ENCODE measurements around the gene NGEF. TPM values are rescaled to one million over a fixed set of nuclear protein-coding genes. Genes with fewer than 3 reads are reported as not detected.

The NGEF gene
- total RNA-seq, 4 donors from 2014 or later, result 0.29 to 18.4 (median 5.2) TPM

DNA sequence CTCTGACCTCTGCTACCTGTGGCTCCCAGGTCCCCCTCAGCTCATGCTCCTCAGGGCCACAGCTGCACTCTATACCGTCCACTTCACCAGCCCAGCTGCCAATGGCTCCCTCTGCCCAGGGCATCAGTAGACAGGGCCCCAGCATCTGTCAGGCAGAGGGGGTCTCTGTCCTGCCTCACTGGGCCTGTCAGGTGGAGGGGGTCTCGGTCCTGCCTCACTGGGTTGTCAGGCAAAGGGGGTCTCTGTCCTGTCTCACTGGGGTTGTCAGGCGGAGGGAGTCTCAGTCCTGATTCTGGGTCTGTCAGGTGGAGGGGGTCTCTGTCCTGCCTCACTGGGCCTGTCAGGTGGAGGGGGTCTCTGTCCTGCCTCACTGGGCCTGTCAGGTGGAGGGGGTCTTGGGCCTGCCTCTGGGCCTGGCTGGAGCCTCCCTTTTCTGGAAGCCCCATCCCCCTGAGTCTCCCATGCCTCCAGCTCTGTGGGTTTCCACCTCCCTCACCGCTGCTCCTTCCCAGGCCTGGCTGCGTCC, 123.1 kb downstream of the NGEF start:
- no peaks in the 10 kb centered on the region for H3K4me1 ChIP-seq
- no peaks in the 10 kb centered on the region for H3K9me3 ChIP-seq
- TF ChIP-seq, protein P1, sequence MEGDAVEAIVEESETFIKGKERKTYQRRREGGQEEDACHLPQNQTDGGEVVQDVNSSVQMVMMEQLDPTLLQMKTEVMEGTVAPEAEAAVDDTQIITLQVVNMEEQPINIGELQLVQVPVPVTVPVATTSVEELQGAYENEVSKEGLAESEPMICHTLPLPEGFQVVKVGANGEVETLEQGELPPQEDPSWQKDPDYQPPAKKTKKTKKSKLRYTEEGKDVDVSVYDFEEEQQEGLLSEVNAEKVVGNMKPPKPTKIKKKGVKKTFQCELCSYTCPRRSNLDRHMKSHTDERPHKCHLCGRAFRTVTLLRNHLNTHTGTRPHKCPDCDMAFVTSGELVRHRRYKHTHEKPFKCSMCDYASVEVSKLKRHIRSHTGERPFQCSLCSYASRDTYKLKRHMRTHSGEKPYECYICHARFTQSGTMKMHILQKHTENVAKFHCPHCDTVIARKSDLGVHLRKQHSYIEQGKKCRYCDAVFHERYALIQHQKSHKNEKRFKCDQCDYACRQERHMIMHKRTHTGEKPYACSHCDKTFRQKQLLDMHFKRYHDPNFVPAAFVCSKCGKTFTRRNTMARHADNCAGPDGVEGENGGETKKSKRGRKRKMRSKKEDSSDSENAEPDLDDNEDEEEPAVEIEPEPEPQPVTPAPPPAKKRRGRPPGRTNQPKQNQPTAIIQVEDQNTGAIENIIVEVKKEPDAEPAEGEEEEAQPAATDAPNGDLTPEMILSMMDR (IDR thresholded peaks at IDR 0.05), result no peak
- no peak for TF ChIP-seq POLR2A (IDR thresholded peaks at IDR 0.05)
- no peak for DNase-seq
- H3K27me3 ChIP-seq, result no peaks in the 10 kb centered on the region
- H3K4me3 ChIP-seq, result no peak overlapping the region
- H3K27ac ChIP-seq, result no peak overlapping the region
- intact Hi-C loops (cut with DNase I; ENCODE audit: low total_unique reads), result no loop called here
- H3K36me3 ChIP-seq, result no peaks in the 10 kb centered on the region

DNA sequence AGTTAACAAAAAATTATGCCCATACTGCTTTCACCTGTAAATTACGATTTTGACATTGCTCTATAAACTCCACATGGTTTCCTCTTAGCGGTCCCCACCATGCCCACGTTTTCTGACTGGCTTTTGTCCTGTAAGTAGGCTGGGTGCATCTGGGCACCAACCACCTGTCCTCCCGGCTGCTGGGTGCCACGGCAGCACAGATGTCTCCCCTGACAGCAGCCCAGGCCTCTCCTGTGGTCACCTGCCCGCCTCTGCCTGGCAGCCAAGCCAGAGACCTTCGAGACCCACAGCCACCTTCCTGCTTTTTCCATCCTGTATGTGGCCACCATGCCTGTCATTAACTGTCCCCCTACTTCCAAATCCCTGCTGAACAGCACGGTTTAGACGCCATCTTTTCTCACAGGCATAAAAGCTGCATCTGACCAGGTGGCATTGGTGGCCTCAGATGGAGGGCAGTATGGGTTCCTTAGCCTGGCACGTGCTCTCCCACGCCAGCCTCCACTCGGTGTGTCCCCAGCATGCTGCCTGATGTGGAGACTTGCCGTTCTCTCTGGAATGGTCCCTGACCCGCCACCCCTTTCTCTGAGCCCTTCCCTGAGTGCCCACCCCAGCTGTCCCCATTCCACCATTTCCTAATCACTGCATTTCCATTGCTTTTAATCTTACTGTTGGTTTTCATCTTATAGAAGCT, 124.1 kb downstream of the NGEF start:
- no peak for TF ChIP-seq POLR2A (IDR thresholded peaks at IDR 0.05)
- TF ChIP-seq, protein P1 (IDR thresholded peaks at IDR 0.05), result no peak
- Histone ChIP-seq H3K4me1 (no peaks in the 10 kb centered on the region), H3K9me3 (no peaks in the 10 kb centered on the region), H3K4me3 (no peak overlapping the region), H3K27ac (no peak overlapping the region), H3K36me3 (no peaks in the 10 kb centered on the region), H3K27me3 (no peaks in the 10 kb centered on the region)
- intact Hi-C loops (cut with DNase I; ENCODE audit: low total_unique reads), result no loop called here
- DNase-seq, result no peak

DNA sequence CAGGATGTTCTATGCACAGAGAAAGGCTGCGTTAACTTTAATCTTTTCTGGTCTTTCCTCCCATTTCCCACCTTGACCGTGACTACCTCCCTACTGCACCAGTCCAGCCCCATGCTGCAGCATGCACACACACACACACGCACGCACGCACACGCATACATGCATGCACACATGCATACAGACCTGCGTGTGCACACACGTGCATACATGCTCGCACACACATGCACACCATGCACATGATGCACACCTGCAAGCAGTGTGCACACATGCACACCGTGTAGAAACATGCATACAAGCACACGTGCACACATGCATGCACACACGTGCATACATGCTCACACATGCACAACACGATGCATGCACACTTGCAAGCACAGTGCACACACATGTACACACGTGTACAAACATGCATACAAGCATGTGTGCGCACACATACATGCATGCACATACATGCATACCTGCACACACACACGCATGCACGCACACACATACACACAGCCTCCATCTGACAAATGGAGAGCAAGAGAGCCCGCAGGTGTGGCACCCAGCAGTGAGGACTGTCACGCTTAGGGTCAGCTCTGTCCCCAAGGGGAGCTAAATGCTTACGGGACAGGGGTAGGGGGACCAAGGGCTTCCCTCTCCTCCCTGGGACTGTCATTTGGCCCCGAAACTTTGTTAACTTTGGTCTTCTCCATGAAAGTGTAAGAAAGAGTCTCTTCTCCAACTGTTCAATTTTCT, 124.8 kb downstream of the NGEF start:
- Histone ChIP-seq H3K4me1 (no peaks in the 10 kb centered on the region), H3K27ac (no peak overlapping the region), H3K27me3 (no peaks in the 10 kb centered on the region), H3K9me3 (no peaks in the 10 kb centered on the region), H3K36me3 (no peaks in the 10 kb centered on the region), H3K4me3 (no peak overlapping the region)
- no peak for TF ChIP-seq POLR2A (IDR thresholded peaks at IDR 0.05)
- TF ChIP-seq, protein P1 (IDR thresholded peaks at IDR 0.05), result no peak
- no peak for DNase-seq
- intact Hi-C loops (cut with DNase I; ENCODE audit: low total_unique reads), result no loop called here

DNA sequence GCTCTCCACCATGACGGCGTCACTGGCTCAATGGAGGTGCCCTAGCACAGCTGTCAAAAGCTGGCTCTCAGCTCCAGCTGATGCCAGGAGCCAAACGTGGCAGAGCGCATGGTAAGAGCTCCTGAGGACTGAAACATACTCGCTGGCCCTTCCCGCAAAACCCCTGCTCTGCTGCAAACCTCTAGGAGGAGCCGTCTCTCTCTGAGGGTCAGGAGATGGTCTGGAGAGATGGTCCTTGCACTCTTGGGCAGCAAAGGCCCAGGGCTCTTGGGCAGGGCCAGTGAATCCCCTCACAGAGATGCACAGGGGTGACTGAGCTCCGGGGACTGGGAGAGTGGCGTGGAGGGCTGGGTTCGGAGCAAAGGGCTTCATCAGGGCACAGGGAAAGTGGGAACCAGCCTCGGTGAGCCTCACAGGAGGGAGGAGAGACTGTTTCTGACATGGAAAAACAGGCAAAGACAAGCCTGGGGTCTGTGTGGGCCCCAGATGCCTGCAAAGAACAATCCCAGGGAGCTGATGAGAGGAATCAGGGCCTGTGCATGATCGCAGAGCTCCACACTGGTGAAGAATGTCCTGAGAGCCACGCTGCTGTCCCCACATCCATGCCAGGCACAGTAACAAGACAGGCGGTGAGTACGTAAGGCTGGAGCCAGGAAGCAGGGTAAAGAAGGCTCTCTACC, 125.7 kb downstream of the NGEF start:
- H3K36me3 ChIP-seq, result no peaks in the 10 kb centered on the region
- H3K4me1 ChIP-seq, result no peaks in the 10 kb centered on the region
- no peak for DNase-seq
- H3K9me3 ChIP-seq, result no peaks in the 10 kb centered on the region
- no peaks in the 10 kb centered on the region for H3K27me3 ChIP-seq
- TF ChIP-seq, protein P1 (IDR thresholded peaks at IDR 0.05), result no peak
- intact Hi-C loops (cut with DNase I; ENCODE audit: low total_unique reads), result no loop called here
- H3K4me3 ChIP-seq, result no peak overlapping the region
- H3K27ac ChIP-seq, result no peak overlapping the region

DNA sequence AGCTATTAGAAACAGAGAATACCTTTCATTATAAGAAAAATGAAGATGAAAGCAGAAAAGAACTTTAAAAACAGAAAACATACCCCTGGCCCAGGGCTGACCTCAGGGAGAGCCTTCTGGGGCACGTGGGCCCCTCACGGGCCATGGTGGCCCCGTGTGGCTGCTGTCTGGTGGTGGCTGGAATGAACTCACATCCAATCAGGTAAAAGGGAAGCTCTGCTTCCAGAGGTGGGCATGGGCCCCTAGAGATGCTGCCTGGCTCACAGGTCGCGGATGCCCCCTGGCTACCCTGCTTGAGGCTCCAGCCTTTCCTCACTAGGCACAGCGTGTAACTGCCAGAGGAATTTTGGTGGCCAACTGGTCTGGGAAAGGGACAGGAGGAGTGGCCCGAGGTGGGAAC, 126.4 kb downstream of the NGEF start:
- no peaks in the 10 kb centered on the region for H3K27me3 ChIP-seq

More for the DNA sequence above, 126.4 kb downstream of the NGEF start:
- H3K36me3 ChIP-seq, result no peaks in the 10 kb centered on the region
- H3K4me1 ChIP-seq, result no peaks in the 10 kb centered on the region
- intact Hi-C loops (cut with DNase I; ENCODE audit: low total_unique reads), result no loop called here
- H3K9me3 ChIP-seq, result no peaks in the 10 kb centered on the region
- TF ChIP-seq, protein P1 (IDR thresholded peaks at IDR 0.05), result no peak
- no peak for TF ChIP-seq POLR2A (IDR thresholded peaks at IDR 0.05)
- DNase-seq, result no peak
- H3K27ac ChIP-seq, result no peak overlapping the region
- no peak overlapping the region for H3K4me3 ChIP-seq

Data from uterus (tissue), 4 donors.